ENCODE results near the gene TRAPPC13.

TRAPPC13 gene

GRCh38 chr5:65693121-65693520 lies 68.3 kb downstream of the TRAPPC13 start:
- Histone ChIP-seq H3K36me3 (ENCODE audit: insufficient read depth, low read length) (no peaks in the 10 kb centered on the region), H3K9me3 (ENCODE audit: low read length) (no peaks in the 10 kb centered on the region), H3K4me1 (ENCODE audit: insufficient read depth, low read length) (no peaks in the 10 kb centered on the region), H3K9ac (ENCODE audit: low read length) (no peak overlapping the region), H3K27me3 (ENCODE audit: control insufficient read depth in 1 of 2, insufficient read depth in 2 of 2, low read length in 2 of 2) (no peaks in the 10 kb centered on the region), H3K4me3 (ENCODE audit: low read depth in 1 of 2, low read length in 2 of 2) (no peak overlapping the region), H3K27ac (ENCODE audit: low read depth, low read length) (no peak overlapping the region)

DNA sequence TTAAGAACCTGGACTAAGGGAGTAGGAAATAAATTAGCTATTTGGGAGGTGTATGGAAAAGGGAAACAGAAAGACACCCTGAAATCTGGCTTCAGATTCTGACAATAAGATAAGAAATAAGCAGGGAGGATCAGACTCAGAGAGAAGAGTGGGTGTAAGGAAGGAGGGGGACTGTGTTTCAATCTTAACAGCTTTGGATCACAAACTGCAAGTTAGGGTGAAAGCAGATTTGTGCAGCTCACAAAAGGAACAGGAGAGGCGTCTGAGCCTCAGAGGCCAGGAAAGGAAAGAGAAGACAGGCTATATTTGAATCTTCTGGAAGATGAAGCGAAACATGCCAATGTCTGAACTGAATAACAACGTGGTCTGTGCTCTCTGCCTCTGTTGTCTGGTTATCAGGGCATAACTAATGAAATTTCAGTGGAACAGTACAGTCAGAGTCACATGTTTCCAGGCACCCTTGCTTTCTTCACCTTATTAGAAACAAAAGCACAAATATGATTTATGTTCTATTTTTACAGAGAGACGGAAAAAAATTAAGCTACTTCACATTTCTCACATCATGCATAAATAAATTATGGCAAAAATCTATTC lies 70.4 kb downstream of the TRAPPC13 start:
- Histone ChIP-seq H3K9me3 (ENCODE audit: low read length) (no peaks in the 10 kb centered on the region), H3K9ac (ENCODE audit: low read length) (no peak overlapping the region), H3K36me3 (ENCODE audit: insufficient read depth, low read length) (peaks cover 5% of the 10 kb centered on the region), H3K27ac (ENCODE audit: low read depth, low read length) (no peak overlapping the region), H3K4me3 (ENCODE audit: low read depth in 1 of 2, low read length in 2 of 2) (no peak overlapping the region), H3K4me1 (ENCODE audit: insufficient read depth, low read length) (no peaks in the 10 kb centered on the region), H3K27me3 (ENCODE audit: control insufficient read depth in 1 of 2, insufficient read depth in 2 of 2, low read length in 2 of 2) (no peaks in the 10 kb centered on the region)

DNA sequence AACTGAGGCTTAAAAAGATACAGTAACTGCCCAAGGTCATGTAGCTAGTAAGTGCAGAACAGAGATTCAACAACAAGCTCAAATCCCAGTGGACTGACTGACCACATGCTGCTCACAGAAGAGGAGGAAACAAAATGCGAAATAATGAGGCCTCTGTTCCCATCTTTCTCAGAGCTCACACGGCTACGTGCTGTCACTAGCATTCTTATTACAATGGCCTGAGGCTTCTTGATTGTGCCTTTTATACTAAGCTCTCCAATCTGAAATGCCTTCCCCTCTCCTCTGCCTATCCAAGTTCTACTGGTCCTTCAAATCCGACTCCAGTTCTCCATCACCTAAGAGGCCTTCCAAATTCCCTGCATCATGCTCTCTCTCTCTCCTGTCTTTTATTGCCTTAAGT lies 71.1 kb downstream of the TRAPPC13 start:
- Histone ChIP-seq H3K27me3 (ENCODE audit: control insufficient read depth in 1 of 2, insufficient read depth in 2 of 2, low read length in 2 of 2) (no peaks in the 10 kb centered on the region), H3K9me3 (ENCODE audit: low read length) (no peaks in the 10 kb centered on the region), H3K4me1 (ENCODE audit: insufficient read depth, low read length) (no peaks in the 10 kb centered on the region), H3K36me3 (ENCODE audit: insufficient read depth, low read length) (peaks cover 5% of the 10 kb centered on the region), H3K27ac (ENCODE audit: low read depth, low read length) (no peak overlapping the region), H3K9ac (ENCODE audit: low read length) (no peak overlapping the region), H3K4me3 (ENCODE audit: low read depth in 1 of 2, low read length in 2 of 2) (no peak overlapping the region)

GRCh38 chr5:65696892-65697291 lies 72.1 kb downstream of the TRAPPC13 start:
- H3K27me3 ChIP-seq (ENCODE audit: control insufficient read depth in 1 of 2, insufficient read depth in 2 of 2, low read length in 2 of 2), result no peaks in the 10 kb centered on the region
- H3K4me3 ChIP-seq (ENCODE audit: low read depth in 1 of 2, low read length in 2 of 2), result no peak overlapping the region
- no peaks in the 10 kb centered on the region for H3K9me3 ChIP-seq (ENCODE audit: low read length)
- peaks cover 5% of the 10 kb centered on the region for H3K36me3 ChIP-seq (ENCODE audit: insufficient read depth, low read length)
- no peak overlapping the region for H3K27ac ChIP-seq (ENCODE audit: low read depth, low read length)
- no peak overlapping the region for H3K9ac ChIP-seq (ENCODE audit: low read length)
- H3K4me1 ChIP-seq (ENCODE audit: insufficient read depth, low read length), result no peaks in the 10 kb centered on the region

- peaks cover 5% of the 10 kb centered on the region for H3K36me3 ChIP-seq (ENCODE audit: insufficient read depth, low read length)
- no peaks in the 10 kb centered on the region for H3K4me1 ChIP-seq (ENCODE audit: insufficient read depth, low read length)
- no peaks in the 10 kb centered on the region for H3K9me3 ChIP-seq (ENCODE audit: low read length)
- H3K27me3 ChIP-seq (ENCODE audit: control insufficient read depth in 1 of 2, insufficient read depth in 2 of 2, low read length in 2 of 2), result no peaks in the 10 kb centered on the region
- no peak overlapping the region for H3K9ac ChIP-seq (ENCODE audit: low read length)
- H3K4me3 ChIP-seq (ENCODE audit: low read depth in 1 of 2, low read length in 2 of 2), result no peak overlapping the region
- H3K27ac ChIP-seq (ENCODE audit: low read depth, low read length), result no peak overlapping the region
Observed at GRCh38 chr5:65699338-65699737, 74.5 kb downstream of the TRAPPC13 start.

- H3K9me3 ChIP-seq (ENCODE audit: low read length), result no peaks in the 10 kb centered on the region
- H3K27ac ChIP-seq (ENCODE audit: low read depth, low read length), result no peak overlapping the region
- H3K36me3 ChIP-seq (ENCODE audit: insufficient read depth, low read length), result peaks cover 5% of the 10 kb centered on the region
- H3K4me1 ChIP-seq (ENCODE audit: insufficient read depth, low read length), result no peaks in the 10 kb centered on the region
- H3K4me3 ChIP-seq (ENCODE audit: low read depth in 1 of 2, low read length in 2 of 2), result no peak overlapping the region
- H3K27me3 ChIP-seq (ENCODE audit: control insufficient read depth in 1 of 2, insufficient read depth in 2 of 2, low read length in 2 of 2), result no peaks in the 10 kb centered on the region
- H3K9ac ChIP-seq (ENCODE audit: low read length), result no peak overlapping the region
Observed at GRCh38 chr5:65702036-65702435, 77.2 kb downstream of the TRAPPC13 start.

GRCh38 chr5:65704621-65705239 lies 79.9 kb downstream of the TRAPPC13 start:
- peaks cover 2% of the 10 kb centered on the region for H3K36me3 ChIP-seq (ENCODE audit: insufficient read depth, low read length)

DNA sequence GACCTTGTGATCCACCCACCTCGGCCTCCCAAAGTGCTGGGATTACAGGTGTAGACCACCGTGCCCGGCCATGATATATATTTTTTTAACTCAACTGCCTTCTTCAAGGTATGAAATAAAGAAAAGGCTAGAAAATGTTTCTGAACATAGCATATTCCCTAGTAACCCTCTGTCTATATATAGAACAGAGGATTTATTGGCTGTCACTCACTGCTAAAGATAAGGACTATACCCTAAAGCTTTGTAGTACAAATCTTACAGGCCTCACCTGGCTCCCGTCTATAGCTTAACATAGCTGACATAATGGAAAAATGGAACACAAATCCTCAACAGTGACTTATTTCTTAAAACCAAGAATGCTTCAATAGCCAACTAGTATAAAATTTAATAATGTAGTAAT lies 82.8 kb downstream of the TRAPPC13 start:
- Histone ChIP-seq H3K27me3 (ENCODE audit: control insufficient read depth in 1 of 2, insufficient read depth in 2 of 2, low read length in 2 of 2) (no peaks in the 10 kb centered on the region), H3K4me1 (ENCODE audit: insufficient read depth, low read length) (no peaks in the 10 kb centered on the region), H3K4me3 (ENCODE audit: low read depth in 1 of 2, low read length in 2 of 2) (no peak overlapping the region), H3K9ac (ENCODE audit: low read length) (no peak overlapping the region), H3K9me3 (ENCODE audit: low read length) (no peaks in the 10 kb centered on the region), H3K36me3 (ENCODE audit: insufficient read depth, low read length) (peaks cover 9% of the 10 kb centered on the region), H3K27ac (ENCODE audit: low read depth, low read length) (no peak overlapping the region)

More at GRCh38 chr5:65704621-65705239, 79.9 kb downstream of the TRAPPC13 start:
- Histone ChIP-seq H3K27me3 (ENCODE audit: control insufficient read depth in 1 of 2, insufficient read depth in 2 of 2, low read length in 2 of 2) (no peaks in the 10 kb centered on the region), H3K4me1 (ENCODE audit: insufficient read depth, low read length) (no peaks in the 10 kb centered on the region), H3K9ac (ENCODE audit: low read length) (no peak overlapping the region), H3K4me3 (ENCODE audit: low read depth in 1 of 2, low read length in 2 of 2) (no peak overlapping the region), H3K27ac (ENCODE audit: low read depth, low read length) (no peak overlapping the region), H3K9me3 (ENCODE audit: low read length) (no peaks in the 10 kb centered on the region)

DNA sequence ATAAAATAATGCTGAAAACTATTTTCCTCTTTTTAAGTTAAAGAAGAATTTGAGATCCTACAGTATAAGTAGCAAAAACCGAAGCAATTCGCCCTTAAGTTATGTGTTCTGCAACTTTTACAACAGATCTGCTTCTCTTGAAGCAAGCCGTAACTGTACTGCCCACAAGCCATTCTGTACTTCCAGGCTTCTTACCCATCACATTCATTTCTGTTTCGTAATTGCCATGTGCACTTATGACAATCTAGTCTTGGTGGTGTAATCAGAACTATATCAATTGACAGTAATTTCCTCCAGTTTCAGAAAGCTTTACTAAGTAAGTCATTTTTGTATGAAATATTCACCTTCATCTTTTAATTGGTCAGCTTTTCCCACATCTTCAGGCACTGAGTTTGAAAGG lies 83.3 kb downstream of the TRAPPC13 start:
- H3K27me3 ChIP-seq (ENCODE audit: control insufficient read depth in 1 of 2, insufficient read depth in 2 of 2, low read length in 2 of 2), result no peaks in the 10 kb centered on the region
- H3K36me3 ChIP-seq (ENCODE audit: insufficient read depth, low read length), result peaks cover 10% of the 10 kb centered on the region
- H3K4me1 ChIP-seq (ENCODE audit: insufficient read depth, low read length), result no peaks in the 10 kb centered on the region
- no peak overlapping the region for H3K27ac ChIP-seq (ENCODE audit: low read depth, low read length)
- H3K9me3 ChIP-seq (ENCODE audit: low read length), result no peaks in the 10 kb centered on the region
- H3K9ac ChIP-seq (ENCODE audit: low read length), result no peak overlapping the region
- H3K4me3 ChIP-seq (ENCODE audit: low read depth in 1 of 2, low read length in 2 of 2), result no peak overlapping the region
